ENCODE measurements around the gene CDCP1.

CDCP1 gene

DNA sequence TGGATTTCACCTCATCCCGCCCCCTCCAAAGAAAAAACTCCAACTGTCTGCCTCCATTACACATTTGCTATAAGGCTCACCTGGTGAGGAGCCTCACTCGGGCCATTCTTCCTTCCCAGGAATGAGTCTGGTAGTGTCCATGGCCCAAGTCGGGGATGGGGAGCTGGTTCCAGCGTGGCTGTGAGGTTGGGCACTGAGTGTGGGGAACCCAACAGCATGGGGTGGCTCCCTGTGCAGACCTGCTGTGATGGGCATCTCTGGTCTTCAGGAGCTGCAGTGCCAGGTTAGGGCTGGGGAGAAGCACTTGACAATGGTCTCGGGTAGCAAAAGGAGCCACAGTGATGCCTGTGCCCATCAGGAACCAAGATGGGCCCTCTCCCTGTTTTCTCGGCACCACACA is 40.7 kb upstream of the CDCP1 start:
- H4K20me1 ChIP-seq (ENCODE audit: low read depth, low read length), result no peaks in the 10 kb centered on the region
- no peaks in the 10 kb centered on the region for H3K9me3 ChIP-seq (ENCODE audit: insufficient read depth, low read length)
- H3K79me2 ChIP-seq (ENCODE audit: insufficient read depth, low read length), result no peaks in the 10 kb centered on the region
- H3K27ac ChIP-seq (ENCODE audit: low read depth, low read length), result no peak overlapping the region
- H3K9ac ChIP-seq (ENCODE audit: low read length), result no peak overlapping the region
- H3K4me2 ChIP-seq (ENCODE audit: low read depth, low read length, poor library complexity, severe bottlenecking), result no peak overlapping the region
- TF ChIP-seq, protein P1, sequence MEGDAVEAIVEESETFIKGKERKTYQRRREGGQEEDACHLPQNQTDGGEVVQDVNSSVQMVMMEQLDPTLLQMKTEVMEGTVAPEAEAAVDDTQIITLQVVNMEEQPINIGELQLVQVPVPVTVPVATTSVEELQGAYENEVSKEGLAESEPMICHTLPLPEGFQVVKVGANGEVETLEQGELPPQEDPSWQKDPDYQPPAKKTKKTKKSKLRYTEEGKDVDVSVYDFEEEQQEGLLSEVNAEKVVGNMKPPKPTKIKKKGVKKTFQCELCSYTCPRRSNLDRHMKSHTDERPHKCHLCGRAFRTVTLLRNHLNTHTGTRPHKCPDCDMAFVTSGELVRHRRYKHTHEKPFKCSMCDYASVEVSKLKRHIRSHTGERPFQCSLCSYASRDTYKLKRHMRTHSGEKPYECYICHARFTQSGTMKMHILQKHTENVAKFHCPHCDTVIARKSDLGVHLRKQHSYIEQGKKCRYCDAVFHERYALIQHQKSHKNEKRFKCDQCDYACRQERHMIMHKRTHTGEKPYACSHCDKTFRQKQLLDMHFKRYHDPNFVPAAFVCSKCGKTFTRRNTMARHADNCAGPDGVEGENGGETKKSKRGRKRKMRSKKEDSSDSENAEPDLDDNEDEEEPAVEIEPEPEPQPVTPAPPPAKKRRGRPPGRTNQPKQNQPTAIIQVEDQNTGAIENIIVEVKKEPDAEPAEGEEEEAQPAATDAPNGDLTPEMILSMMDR (IDR thresholded peaks at IDR 0.05; ENCODE audit: insufficient read depth, low read length, poor library complexity, severe bottlenecking), result no peak
- TF ChIP-seq EZH2phosphoT487 (conservative IDR thresholded peaks at IDR 0.05; ENCODE audit: low read length), result no peak
- H3K9me2 ChIP-seq (replicated peaks; ENCODE audit: insufficient read depth, low read length), result no peaks in the 10 kb centered on the region
- no peaks in the 10 kb centered on the region for H3K36me3 ChIP-seq (ENCODE audit: low read length)
- H3K27me3 ChIP-seq (ENCODE audit: low read length), result no peaks in the 10 kb centered on the region
- no peak overlapping the region for H3K4me3 ChIP-seq (ENCODE audit: insufficient read depth, low read length, poor library complexity, severe bottlenecking)
- no peaks in the 10 kb centered on the region for H3F3A ChIP-seq (ENCODE audit: insufficient read depth)
- H2AFZ ChIP-seq (ENCODE audit: low read depth, low read length, severe bottlenecking), result no peak overlapping the region

DNA sequence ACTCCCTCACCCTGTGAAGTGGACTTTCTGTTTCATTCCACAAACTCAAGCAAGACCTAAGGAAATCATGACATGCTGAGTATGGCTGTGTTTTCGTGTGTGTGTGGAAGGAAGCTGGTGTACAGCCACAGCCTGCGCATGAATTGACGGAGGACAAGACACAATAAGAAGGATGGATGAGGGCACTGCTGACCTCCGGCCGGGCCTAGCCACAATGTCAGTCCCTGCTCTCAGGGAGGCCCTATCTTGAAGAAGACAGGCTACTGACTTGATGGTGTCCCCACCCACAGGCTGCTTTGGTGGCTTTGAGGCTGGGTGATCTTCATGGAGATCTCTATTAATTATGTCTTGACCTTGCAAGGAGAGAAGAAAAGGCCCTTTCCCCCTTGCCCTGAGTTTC is 39.3 kb upstream of the CDCP1 start:
- Histone ChIP-seq H3K9me3 (ENCODE audit: insufficient read depth, low read length) (no peaks in the 10 kb centered on the region), H3K4me3 (ENCODE audit: insufficient read depth, low read length, poor library complexity, severe bottlenecking) (no peak overlapping the region), H3K4me2 (ENCODE audit: low read depth, low read length, poor library complexity, severe bottlenecking) (no peak overlapping the region), H3K9ac (ENCODE audit: low read length) (no peak overlapping the region), H3F3A (ENCODE audit: insufficient read depth) (no peaks in the 10 kb centered on the region), H3K79me2 (ENCODE audit: insufficient read depth, low read length) (no peaks in the 10 kb centered on the region), H3K27ac (ENCODE audit: low read depth, low read length) (no peak overlapping the region), H4K20me1 (ENCODE audit: low read depth, low read length) (no peaks in the 10 kb centered on the region), H2AFZ (ENCODE audit: low read depth, low read length, severe bottlenecking) (no peak overlapping the region), H3K27me3 (ENCODE audit: low read length) (no peaks in the 10 kb centered on the region), H3K36me3 (ENCODE audit: low read length) (no peaks in the 10 kb centered on the region), H3K9me2 (replicated peaks; ENCODE audit: insufficient read depth, low read length) (no peaks in the 10 kb centered on the region)
- TF ChIP-seq EZH2phosphoT487 (conservative IDR thresholded peaks at IDR 0.05; ENCODE audit: low read length), result no peak
- TF ChIP-seq, protein P1 (IDR thresholded peaks at IDR 0.05; ENCODE audit: insufficient read depth, low read length, poor library complexity, severe bottlenecking), result no peak

DNA sequence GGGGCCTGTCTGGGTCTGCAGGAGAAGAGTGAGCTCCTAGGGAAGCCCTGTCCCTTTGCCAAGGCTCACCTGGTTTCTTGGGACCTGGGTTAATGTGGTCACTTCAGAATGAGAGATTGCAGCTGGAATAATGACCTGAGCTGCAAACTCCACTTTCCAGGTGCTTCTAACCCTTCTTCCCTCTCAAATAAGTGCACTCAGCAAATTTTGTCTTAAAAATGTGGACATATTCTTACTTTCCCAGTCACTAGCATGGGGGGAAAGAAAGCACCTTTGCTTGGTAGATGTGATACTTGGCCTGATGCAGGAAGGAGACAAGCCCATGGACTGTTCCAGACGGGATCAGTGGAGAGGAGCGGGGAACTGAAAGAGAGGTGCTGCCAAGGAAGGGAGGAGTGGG is 38.9 kb upstream of the CDCP1 start:
- Histone ChIP-seq H3K27ac (ENCODE audit: low read depth, low read length) (no peak overlapping the region), H3K9me3 (ENCODE audit: insufficient read depth, low read length) (no peaks in the 10 kb centered on the region), H3F3A (ENCODE audit: insufficient read depth) (no peaks in the 10 kb centered on the region), H3K4me3 (ENCODE audit: insufficient read depth, low read length, poor library complexity, severe bottlenecking) (no peak overlapping the region), H3K36me3 (ENCODE audit: low read length) (no peaks in the 10 kb centered on the region), H3K27me3 (ENCODE audit: low read length) (no peaks in the 10 kb centered on the region), H4K20me1 (ENCODE audit: low read depth, low read length) (no peaks in the 10 kb centered on the region), H3K4me2 (ENCODE audit: low read depth, low read length, poor library complexity, severe bottlenecking) (no peak overlapping the region), H3K9me2 (replicated peaks; ENCODE audit: insufficient read depth, low read length) (no peaks in the 10 kb centered on the region), H3K9ac (ENCODE audit: low read length) (no peak overlapping the region), H2AFZ (ENCODE audit: low read depth, low read length, severe bottlenecking) (no peak overlapping the region), H3K79me2 (ENCODE audit: insufficient read depth, low read length) (no peaks in the 10 kb centered on the region)
- no peak for TF ChIP-seq EZH2phosphoT487 (conservative IDR thresholded peaks at IDR 0.05; ENCODE audit: low read length)
- TF ChIP-seq, protein P1 (IDR thresholded peaks at IDR 0.05; ENCODE audit: insufficient read depth, low read length, poor library complexity, severe bottlenecking), result no peak

DNA sequence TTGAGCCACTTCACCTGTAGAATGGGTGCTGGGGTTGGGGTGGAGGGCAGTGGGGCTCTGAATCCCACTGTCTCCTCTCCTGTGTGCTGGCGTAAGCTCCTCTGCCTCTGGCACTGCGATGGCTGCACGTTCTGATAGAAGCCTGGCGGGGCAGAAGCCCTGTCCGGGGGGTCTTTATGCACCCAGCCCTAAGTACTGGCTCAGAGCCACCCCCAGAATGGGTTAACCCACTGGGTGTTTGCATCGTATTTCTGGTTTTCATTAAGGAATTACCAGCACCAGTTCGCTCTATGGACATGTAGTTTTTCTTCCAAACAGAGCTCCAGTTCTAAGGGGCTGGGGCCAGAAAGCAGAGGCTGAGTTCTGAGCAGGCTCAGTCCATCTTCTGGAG is 37.7 kb upstream of the CDCP1 start:
- H2AFZ ChIP-seq (ENCODE audit: low read depth, low read length, severe bottlenecking), result no peak overlapping the region
- no peaks in the 10 kb centered on the region for H3F3A ChIP-seq (ENCODE audit: insufficient read depth)
- H3K4me3 ChIP-seq (ENCODE audit: insufficient read depth, low read length, poor library complexity, severe bottlenecking), result no peak overlapping the region
- no peak overlapping the region for H3K27ac ChIP-seq (ENCODE audit: low read depth, low read length)
- no peaks in the 10 kb centered on the region for H3K9me3 ChIP-seq (ENCODE audit: insufficient read depth, low read length)
- no peak for TF ChIP-seq EZH2phosphoT487 (conservative IDR thresholded peaks at IDR 0.05; ENCODE audit: low read length)
- TF ChIP-seq, protein P1 (IDR thresholded peaks at IDR 0.05; ENCODE audit: insufficient read depth, low read length, poor library complexity, severe bottlenecking), result no peak
- no peaks in the 10 kb centered on the region for H3K9me2 ChIP-seq (replicated peaks; ENCODE audit: insufficient read depth, low read length)
- H3K79me2 ChIP-seq (ENCODE audit: insufficient read depth, low read length), result no peaks in the 10 kb centered on the region
- H4K20me1 ChIP-seq (ENCODE audit: low read depth, low read length), result no peaks in the 10 kb centered on the region
- no peak overlapping the region for H3K4me2 ChIP-seq (ENCODE audit: low read depth, low read length, poor library complexity, severe bottlenecking)
- H3K27me3 ChIP-seq (ENCODE audit: low read length), result no peaks in the 10 kb centered on the region
- no peaks in the 10 kb centered on the region for H3K36me3 ChIP-seq (ENCODE audit: low read length)
- H3K9ac ChIP-seq (ENCODE audit: low read length), result no peak overlapping the region
